ENCODE measurements around the gene CERS1.
"Not testable (repeated sequence)": the region's sequence is repeated elsewhere in the genome, so short reads cannot be mapped to it uniquely, and the experiment has no call there.

Gene CERS1

DNA sequence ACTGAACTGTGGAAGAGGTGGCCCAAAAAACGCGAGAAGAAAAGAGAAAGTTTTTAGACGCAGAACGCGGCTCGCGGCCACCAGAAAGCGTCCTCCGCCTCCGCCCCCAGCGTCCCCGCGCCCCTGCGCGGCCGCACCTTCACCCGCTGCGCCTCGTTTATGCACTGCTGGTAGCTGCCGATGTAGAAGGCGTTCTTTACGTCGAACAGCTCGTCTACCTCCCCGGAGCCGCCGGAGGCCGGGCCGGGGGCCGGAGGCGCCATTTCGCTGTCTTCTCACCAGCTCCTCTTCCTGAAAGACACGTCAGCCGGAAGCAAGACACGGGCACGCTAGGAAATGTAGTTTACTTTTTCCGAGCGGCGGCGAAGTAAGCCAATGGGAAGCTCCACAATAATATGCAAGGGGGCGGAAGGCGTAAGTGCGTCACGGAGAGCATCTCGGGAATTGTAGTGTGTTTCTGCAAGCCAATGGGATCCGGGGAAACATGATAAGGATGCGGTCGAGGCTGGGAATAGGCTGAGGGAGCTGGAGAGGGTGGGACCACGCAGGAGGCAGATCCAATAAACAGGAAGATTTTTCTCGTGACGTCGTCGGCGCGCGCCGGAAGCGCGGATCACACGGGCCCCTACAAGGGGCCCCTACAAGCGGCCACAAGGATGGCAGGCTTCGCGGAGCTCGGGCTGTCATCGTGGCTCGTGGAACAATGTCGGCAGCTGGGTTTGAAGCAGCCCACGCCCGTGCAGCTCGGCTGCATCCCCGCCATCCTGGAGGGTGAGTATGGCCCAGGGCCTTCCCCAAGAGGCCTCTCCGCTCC lies 23.3 kb upstream of the CERS1 start, which contains the start of the genes COPE and DDX49:
Gene COPE (minus strand): TSS at position 302 of the 814 bp plus-strand sequence. CDS start 39 bp downstream, at position 263.
Gene DDX49 (plus strand): TSS at position 630 of the 814 bp plus-strand sequence. CDS start 27 bp downstream, at position 657.
- DNase-seq (ENCODE audit: low read depth in 2 of 2): peak; percentile 92 to 96

DNA sequence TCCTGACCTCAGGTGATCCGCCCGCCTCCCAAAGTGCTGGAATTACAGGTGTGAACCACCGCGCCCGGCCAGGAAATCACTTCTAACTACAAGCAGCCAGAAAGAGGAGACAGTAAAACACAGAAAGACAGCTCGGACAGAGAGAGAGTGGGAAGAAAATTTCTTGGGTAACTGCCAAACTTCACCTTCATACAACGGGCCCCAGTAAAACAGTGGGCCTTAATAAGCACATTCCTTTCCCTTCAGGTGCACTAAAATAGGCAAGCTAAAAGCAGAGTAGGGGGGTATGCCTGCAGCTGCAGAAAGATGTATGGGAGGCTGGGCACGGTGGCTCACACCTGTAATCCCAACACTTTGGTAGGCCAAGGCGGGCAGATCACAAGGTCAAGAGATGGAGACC lies 21.6 kb upstream of the CERS1 start:
- not testable (repeated sequence) for DNase-seq (ENCODE audit: low read depth in 2 of 2)

DNA sequence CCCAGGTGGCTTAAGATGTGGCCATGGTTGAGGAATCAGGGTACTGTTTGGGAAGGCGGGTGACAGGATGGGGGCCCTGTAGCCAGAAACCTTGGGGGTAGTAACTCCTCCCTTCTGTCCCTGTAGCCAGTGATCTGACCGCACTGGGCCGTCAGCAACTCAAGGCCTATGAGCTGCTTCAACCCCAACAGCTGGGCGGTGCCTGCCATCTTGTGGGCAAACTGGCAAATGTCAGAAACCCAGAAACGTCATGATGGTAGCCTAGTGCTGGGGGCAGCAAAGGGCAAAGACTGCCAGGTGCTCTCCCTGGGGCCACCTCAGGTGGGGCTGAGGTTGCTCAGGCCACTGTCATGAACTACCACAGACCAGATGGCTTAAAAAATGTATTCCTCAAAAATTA lies 19.7 kb upstream of the CERS1 start:
- DNase-seq (ENCODE audit: low read depth in 2 of 2): no peak

DNA sequence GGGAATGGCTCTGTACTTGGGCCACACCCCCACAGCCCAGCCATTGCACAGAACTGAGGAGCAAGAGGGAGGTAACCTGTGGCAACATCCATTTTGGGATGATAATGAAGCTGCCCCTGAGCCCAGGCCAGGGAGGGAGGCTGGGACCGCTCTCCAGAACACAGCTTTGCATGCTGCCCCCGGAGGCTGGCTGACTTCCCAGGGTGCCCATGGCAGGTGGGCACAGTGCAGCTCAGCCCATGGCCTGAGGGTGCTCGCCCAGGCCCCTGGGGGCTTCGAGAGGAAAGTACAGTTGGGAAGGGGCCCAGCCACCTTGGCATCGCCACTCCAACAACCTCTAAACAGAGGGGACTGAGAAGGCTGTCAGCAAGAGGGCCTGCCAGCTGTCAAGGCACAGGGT lies 17.5 kb upstream of the CERS1 start:
- DNase-seq (ENCODE audit: low read depth in 2 of 2): no peak

DNA sequence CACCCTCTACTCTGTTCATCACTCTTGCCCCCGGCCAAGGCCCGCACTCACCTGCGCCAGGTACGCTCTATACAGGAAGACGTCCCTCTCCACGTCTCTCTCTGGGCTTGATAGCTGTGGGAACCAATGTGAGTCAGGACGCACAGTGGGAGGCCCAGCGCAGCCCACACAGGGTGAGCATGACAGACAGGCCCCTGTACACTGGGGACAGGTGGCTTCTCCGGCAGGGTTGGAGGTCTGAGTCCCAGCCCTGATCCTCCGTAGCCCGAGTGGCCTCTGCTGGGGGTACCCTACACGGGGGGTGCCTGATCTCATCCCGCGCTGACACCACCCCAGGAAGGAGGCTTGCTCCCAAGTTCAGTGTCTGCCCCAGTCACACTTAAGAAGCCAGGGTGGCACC lies 17.0 kb upstream of the CERS1 start:
- no peak for DNase-seq (ENCODE audit: low read depth in 2 of 2)

DNA sequence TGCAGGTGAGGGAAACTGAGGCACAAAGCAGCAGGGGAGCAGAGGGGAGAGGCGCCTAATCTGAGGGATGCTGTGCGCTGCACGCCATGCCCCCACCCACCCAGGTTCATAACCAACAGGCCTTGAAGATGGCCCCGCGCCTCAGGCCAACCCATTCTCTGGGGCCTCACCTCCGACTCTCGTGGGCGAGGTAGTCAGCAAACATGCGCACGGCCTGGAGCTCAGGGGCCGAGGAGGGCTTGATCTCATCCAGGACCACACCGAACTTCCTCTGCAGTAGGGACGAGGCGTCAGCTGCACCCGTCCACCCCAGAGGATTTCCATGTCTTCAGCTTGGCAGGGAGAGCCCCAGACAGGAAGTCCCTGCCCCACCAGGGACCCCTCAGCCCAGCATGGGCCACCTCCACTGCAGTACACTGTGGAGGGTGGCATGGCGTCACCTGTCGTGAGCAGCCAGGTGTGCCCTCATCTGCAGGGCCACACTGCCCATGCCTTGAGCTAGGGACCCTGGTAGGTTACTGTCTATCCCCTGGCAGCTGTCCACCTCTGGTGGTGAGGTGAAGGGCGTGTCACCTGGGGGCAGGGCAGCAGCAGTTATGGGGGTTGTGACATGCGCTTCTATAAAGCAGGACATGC lies 15.0 kb upstream of the CERS1 start:
- DNase-seq (ENCODE audit: low read depth in 2 of 2): no peak

DNA sequence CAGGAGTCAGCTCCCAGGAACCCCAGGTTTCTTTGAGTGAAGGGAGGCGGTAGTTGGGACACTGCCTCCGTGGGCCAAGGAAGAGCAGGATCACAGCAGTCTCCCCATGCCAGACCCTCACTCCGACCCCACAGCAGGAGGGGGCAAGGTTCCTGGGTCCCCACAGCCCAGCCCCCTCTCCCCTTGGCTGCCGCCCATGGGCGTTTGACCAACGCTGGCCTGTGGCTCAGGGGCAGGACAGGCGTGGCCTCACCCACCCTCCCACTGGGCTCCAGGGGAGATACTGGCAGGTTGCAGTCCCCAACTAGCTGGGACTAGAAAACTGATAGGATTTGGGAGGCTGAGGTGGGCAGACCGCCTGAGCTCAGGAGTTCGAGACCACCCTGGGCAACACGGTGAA lies 14.1 kb upstream of the CERS1 start:
- no peak for DNase-seq (ENCODE audit: low read depth in 2 of 2)

DNA sequence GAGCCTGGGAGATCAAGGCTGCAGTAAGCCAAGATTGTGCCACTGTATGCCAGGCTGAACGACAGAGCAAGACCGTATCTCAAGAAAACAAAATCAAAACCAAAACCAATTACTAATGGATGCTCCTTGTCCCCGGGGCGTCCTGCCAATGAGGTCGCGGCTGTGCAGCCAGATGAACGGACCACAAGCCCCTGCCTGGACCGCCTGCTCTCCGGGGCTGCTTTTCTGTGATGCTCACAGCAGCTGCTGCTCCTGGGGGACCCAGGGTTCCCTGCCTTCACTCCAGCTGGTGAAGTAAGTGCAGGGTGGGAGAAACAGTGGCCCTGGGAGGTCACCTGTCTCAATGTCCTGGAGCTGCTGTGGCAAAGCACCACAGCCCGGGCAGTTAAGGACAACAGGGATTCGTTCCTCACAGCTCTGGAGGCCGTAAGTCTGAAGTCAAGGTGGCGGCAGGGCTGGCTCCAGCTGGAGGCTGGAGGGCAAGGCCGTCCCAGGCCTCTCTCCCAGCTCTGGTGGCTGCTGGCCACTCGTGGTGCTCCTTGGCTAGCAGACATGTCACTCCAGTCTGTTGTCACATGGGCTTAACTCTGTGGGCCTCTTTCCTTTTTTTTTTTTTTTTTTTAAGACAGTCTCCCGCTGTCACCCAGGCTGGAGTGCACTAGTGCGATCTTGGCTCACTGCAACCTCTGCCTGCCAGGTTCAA lies 13.1 kb upstream of the CERS1 start:
- no peak for DNase-seq (ENCODE audit: low read depth in 2 of 2)

DNA sequence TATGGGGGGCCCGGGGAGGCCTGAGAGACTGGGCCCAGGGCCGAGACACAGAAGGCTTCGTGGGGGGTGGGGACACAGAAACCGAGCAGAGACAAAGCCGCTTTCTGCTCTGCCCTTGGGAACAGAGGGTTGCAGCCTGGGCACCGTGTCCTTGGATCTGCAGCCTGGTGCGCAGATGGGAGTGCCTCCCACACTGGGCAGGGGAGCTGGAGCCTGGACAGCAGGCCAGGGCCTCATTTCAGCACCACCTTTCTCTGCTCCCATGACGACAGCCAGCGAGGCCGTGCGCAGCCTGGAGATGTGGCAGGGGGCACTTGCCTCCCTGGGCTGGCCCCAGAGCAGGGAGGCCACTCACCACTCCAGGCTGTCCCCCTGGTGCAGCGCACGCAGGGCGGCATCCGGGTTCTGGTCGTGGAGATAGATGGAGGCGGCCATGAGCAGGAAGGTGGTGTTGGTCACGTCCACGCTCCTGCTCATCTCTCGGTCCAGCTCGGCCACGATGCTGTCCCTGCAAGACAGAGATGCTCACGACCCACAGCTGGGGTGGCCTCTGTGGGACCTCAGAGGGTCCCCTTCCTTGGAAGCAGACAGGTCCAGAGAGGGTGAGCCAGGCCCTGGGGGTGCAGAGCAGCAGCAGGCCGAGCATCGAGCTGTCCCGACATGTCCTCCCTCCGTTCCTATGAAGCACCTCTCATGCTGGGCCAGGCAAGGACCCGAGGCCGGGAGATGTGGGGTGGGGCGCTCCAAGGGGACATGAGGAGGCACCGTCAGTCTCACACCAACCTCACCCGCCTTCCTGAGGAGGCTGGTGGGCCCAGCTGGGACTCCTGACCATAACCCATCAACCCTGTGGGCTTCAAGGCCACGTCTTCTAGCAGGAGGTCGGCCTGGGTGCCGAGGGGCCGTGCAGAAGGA lies 10.9 kb upstream of the CERS1 start:
- no peak for DNase-seq (ENCODE audit: low read depth in 2 of 2)

DNA sequence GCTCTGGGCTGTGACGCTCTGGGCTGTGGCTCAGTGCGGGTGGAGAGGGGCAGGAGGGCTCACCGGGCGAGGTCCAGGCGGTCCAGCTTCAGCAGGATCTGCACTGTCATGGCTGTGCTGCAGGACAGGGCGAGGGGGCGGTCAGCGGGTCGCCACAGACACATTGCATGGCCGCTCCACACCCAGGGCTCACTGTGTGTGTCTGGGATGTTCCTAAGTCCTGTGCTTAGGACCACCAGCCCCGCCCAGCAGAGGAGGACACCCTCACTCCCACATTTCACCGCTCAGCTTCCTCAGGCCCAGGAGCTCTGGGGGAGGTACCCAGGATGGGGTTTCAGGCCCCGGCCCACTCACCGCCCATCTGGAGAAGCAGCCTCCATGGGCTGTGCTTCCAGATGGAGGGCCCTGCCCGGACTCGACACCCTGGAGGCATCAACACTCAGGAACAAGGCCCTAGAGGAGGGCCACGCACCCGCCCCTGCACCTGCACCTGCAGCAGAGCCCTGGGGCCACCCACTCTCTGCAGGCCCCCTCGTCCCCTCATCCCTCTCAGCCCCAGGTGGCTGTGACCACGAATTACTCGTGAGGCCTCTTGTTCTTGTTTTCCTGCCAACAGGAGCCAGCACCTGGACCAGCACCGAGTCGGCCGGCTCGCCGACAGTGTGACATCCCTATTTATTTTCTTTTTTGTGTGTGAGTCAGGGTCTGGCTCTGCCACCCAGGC lies 9.7 kb upstream of the CERS1 start:
- DNase-seq (ENCODE audit: low read depth in 2 of 2): no peak

DNA sequence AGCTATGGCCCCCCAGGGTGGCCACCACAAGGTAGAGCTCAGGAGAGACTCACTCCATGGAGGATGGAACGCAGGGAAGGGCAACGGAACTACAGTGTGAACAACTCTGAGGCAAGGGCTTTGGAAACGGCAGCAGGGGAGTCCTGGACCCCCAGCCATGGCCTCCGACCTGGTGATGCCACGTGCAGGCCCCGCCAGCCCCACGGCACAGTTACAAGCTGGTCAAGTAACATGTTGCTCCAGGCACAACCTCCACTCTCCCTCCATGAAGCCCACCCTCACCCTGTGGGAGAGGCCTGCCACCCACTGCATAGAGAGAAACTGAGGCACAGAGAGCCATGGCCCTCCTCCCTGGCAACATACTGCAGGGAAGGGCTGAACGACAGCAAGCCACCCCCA lies 9.1 kb upstream of the CERS1 start:
- no peak for DNase-seq (ENCODE audit: low read depth in 2 of 2)

DNA sequence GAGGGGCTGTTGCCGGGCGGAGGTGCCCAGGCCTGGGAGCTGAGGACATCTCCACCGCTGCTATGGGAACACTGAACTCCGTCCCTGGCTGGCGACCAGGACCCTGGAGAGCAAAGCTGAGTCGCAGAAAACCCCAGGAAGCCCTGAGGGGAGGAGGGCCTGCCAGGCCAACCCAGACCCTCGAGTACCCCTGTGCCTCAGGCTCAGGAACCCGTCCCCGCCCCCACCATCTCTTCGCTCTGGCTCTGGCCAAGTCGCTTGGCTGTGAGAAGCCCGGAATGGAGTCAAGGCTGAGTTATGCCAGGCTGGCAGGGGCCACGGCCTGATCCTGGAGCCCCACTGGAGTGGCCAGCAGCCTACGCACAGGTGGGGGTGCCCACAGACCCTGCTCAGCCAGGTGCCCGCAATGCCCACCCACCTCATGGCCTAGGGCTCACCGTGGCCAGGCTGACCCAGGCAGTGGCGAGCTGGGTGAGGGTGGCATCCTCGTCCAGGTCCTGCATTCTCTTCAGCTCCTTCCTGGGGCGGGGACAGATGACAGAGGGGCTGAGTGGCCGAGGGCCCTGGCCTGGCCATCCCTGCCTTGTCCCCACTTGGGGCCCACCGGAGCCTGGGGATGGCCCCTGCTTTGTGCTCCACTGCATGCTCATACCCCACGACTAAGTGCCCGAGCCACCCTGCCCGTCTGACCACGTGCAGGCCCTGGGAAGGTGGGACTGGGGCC lies 8.5 kb upstream of the CERS1 start:
- no peak for DNase-seq (ENCODE audit: low read depth in 2 of 2)

DNA sequence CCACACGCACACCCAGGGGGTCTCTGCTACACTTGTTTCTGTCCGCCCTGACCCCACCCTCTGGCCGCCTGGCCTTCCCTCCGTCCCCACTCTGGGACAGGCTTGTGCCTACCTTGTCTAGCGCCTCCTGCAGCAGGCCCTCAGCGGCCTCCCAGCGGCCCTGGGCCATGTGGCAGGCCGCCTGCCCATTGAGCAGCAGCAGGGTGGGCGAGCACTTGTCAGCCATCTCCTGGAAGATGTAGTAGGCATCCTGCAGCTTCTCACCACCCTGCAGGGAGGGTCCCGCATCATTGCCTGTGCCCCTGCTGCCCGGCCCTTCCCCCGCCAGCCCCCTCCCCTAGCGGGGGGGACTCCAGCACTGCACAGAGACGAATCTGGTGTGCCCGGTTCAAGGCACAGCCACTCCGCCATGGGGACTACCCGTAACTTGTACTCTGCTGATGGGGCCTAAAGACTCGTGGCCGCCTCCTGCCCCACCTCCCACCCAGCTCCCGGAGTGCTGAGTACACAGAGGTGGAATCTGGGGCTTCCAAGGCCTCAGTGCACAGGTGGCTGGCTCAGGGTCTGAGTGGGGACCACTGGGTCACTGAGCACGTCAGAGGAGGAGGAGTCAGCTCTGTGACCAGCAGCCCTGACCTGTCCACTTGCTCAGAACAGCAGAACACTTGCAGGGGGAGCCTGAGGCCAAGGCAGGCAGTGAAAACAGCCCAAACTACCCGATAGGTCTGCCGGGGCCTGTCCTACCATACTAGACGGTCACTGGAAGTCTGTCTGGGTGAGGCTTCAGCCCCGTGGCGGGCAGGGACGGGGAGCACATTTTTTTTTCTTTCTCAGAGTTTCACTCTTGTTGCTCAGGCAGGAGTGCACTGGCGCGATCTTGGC lies 7.4 kb upstream of the CERS1 start:
- no peak for DNase-seq (ENCODE audit: low read depth in 2 of 2)

DNA sequence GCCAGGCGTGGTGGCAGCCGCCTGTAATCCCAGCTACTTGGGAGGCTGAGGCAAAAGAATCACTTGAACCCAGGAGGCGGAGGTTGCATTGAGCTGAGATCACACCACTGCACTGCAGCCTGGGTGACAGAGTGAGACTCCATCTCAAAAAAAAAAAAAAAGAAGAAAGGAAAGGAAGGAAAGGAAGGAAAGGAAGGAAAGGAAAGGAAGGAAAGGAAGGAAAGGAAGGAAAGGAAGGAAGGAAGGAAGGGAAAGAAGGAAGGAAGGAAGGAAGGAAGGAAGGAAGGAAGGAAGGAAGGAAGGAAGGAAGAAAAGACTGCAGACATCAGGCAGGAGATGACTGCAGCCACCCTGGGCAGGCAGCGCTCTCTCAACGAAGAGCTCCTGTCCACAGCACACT lies 6.6 kb upstream of the CERS1 start:
- not testable (repeated sequence) for DNase-seq (ENCODE audit: low read depth in 2 of 2)

DNA sequence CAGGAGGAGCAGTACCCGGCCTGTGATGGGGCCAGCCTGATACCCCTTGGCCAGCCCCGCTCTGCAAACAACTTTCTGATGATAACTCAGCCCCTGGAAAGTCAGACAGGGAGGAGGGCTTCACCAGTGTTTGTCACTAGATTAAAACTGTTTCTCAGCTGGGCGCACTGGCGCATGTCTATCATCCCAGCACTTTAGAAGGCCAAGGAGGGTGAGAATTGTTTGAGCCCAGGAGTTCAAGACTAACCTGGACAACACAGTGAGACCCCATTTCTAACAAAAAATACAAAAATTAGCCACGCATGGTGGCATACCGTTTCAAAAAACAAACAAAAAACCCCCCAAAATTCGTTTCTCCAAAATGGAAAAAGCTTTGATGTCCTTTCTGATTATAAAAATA lies 5.5 kb upstream of the CERS1 start:
- DNase-seq (ENCODE audit: low read depth in 2 of 2): no peak

DNA sequence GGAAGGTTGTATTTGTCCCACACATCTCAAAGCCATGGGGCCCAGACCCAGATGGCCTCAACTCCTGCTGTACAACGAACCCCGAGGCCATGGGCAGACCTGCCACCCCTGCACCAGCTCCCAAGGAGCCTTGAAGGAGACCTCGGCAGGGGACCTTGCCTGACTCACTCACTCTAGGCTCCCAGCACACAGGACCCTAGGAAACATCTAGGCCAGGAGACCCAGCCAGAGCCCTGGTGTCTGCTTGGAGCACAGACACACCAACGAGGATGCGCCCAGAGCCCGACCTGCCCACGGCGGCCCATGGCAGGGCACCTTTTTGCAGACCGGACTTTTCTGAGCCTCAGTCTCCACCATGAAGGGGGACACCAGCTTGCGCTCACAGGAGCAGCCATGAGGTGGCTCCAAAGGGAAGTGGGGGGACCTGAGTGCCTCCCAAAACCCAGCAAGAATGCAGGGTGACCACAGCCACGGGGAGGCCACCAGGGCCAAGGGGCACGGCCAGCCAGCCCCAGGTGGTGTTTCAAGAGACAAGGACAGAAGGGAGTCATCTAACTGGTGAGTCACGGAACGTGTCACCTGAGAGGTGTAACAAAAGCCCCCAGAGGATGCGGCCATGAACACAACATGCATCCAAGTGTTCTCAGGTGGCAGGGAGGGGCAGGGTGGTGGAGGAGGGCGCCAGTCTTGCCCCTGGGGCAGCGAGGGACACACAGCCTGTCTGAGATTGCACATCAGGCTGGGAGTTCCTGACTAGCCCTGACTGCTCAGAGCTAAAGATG lies 4.9 kb upstream of the CERS1 start:
- DNase-seq (ENCODE audit: low read depth in 2 of 2): no peak

DNA sequence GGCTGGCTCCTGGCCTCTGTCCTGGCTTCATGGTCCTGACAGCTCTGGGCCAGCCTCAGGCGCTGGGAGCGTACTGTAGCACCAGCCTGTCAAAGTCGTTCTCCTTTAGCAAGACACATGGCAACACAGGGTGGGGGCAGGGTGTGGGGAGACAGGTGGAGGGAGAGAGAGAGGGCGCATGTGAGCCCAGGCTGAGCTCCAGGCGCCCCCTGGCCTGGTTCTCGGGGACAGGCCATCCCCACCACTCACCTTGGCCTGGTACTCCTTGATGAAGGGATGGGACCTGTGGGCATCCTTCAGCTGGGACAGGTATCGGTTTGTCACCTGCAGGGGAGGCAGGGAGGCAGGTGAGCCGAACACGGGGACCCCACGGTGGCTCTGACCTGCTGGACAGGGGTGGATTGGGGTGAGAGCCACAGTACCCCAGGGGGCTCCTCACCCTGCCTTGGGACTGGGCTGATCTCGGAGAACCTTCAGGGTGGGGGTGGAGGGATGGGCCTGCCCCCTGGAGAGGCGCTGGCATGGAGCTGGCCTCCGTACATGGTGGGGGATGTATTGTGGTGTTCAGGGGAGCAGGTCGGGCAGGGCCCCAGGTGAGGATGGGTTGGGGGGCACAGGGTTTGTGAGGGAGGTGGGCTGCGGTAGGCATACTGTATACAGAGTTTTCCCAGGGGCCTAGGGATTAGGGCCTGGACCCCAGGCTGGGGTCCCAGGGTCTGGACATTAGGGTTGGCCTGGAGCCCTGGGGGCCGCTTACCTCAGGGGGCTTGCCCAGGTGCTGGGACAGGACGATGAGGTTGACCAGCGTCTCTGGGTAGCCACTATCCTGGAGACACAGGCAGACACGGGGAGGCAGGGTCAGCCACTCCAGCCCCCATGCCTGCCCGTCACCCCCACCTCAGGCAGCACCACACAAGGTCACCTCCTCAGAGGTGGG lies 3.9 kb upstream of the CERS1 start:
- DNase-seq (ENCODE audit: low read depth in 2 of 2): no peak

Data from stimulated activated CD8-positive, alpha-beta memory T cell treated with anti-CD3 and anti-CD28 coated beads, Interleukin-2, amount 100 ng/mL, for 1 hour (primary cell).